HG02610 (cell line): ENCODE results near the gene RNF183.
"Not testable (repeated sequence)": the region's sequence is repeated elsewhere in the genome, so short reads cannot be mapped to it uniquely, and the experiment has no call there.

Experiments used
- ATAC-seq: cut with Tn5 transposase; IDR thresholded peaks from one replicate; pipeline ENCODE4 v1.9.1; 2021; ENCODE audit warnings: mild to moderate bottlenecking, moderate library complexity; ENCODE audit not compliant: unreplicated experiment

The RNF183 gene

DNA sequence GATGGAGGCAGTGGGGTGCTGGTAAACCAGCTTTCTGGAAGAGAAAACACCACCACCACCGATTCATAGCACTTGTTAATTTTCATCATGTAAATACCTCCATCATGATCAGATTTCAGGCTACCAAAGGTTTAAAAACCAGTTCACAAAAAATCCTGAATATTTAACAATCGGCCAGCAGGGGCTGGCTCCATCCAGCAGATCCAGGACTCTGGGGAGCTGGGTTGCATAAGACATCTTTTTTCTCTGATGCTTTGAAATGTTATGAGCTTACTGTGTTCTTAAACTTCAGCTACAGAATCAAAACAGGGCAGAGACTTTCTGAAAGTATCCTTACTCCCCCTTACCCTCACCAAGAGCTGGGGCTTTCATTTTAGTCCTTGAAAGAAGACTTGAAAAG, 14.6 kb upstream of the RNF183 start:
- no peak for ATAC-seq

DNA sequence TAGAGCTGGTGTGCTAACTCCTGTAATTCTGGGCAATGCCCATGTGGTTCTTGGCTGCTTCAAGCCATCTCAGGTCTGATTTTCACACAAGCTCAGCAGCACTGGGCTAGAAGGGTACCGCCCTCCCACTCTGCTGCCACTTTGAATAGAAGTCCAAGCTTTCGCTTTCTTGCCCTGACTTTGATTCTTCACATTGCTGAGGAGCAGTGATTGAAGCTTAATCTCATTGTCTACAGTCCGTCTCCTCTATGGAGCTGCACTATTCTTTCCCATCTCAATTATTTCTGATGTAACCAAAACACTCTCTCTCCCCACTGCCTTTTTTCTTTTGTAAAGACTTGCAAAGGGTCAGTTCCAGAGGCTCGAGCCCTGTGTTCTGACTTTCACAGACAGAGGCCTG, 12.9 kb upstream of the RNF183 start:
- ATAC-seq: no peak

DNA sequence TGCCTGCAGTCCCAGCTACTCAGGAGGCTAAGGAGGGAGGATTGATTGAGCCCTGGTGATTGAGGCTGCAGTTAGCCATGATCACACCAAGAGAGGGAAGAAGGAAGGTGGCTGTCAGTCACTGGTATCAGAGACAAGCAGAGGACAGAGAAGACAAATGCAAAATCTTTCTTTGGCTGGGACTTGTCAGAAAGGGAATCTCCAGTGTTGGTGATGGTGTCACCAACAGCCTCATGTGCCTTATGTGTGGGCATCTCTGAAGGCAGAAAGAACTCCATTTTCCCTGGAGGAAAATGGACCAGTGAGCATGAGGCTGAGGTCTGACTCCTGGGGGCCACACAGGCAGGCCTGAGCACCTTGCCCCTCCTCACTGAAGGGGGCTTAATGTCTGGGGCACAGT, 12.1 kb upstream of the RNF183 start:
- no peak for ATAC-seq

DNA sequence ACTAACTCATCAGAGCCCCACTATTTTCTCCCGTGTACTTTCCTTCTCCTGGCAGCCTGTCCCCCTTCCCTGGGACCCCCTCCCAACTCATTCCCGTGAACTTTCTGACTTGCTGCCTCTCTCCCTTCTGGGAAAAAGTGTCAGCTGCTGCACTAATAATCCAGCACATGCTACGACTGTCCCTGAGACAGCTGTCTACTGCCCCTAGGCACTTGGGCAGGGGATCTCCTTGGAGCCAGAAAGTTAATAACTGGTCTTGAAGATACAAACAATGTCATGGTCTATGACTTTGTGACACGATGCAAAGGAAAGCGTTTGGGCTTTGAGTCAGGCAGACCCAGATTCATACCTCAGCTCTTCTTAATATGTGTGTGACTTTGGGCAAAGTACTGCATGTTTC, 10.1 kb upstream of the RNF183 start:
- no peak for ATAC-seq

DNA sequence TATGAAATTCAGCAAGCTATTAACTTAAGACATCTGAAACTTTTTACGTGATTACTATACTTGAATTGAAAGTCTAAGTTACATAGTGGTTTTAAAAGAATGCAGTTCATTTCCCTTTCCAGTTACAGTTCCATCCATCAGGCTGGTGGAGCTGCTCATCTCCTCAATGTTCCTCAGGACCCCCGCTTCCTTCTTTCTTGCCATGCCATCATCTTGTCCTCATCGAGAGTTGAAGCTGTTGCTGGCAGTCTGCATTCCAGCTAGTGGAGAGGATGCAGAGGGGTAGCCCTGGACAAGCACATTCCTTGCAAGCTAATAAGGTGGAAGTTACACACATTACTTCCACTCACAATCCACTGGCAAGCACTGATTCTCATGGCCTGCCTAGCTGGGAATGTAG, 8.8 kb upstream of the RNF183 start:
- ATAC-seq: no peak

DNA sequence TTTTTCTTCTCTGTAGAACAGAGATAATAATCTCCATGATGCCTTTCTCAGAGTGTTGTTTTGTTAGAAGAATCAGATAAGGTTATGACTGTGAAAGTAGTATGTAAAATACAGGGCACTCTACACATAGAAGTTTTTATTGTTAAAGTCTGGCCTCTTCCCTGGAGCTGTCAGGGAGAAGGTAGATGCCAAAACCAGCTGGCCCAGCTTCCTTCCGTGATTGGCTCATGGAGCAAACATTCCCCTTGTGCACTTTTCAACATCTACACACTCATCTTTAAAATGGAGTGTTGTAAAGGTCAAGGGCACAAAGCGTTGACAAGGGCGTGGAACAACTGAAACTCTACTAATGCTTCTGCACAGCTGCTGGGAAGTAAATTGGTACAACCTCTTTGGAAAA, 7.4 kb upstream of the RNF183 start:
- ATAC-seq: no peak

DNA sequence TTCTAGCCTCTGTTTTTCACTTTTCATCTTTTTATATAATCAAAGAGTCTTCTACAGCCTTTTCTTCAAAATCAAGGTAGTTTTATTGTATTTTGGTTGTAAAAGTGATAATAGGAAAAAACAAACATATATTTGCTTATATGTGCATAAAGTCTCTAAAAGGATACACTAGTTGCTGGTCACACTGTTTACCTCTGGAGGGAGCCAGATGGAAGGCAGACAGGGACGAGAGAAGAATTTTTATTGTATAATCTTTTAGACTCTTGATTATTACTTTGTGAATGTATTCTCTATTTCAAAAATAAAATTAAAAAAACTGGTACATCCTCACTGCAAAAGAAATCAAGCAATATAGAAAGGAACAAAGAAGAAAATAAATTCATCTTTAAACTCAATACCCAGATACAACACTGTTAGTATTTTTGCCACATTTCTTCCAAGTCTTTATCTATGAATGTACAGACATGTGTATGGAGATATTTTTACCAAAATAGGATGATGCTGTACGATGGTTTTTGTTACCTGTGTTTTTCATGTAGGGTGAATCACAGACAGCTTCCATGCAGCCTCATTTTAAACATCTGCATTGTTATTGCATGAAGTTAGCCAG, 6.1 kb upstream of the RNF183 start:
- ATAC-seq: no peak

DNA sequence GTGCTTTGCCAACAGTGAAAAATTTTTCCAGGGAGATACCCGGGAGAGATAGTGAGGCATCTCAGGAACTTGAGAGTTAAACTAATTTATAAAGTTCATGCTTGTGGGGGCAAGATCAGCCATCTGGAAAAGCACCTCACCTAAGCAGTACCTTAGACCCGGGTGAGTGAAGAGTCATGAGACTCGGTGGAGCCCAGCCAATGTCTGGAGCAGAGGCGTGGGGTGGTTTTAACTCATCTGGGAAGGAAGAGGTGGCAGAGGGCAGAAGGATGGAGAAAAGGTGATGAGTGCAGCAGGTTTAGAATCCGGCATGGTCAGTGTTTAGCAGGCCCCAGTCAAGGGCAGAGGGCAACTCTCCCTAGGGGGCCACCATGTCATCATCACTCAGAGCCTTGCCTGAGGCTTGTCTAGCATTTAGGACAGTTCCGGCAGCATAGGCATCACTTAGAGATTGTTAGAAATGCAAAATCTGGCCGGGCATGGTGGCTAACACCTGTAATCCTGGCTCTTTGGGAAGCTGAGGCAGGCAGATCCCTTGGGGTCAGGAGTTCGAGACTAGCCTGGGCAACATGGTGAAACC, 4.3 kb upstream of the RNF183 start:
- ATAC-seq: no peak

DNA sequence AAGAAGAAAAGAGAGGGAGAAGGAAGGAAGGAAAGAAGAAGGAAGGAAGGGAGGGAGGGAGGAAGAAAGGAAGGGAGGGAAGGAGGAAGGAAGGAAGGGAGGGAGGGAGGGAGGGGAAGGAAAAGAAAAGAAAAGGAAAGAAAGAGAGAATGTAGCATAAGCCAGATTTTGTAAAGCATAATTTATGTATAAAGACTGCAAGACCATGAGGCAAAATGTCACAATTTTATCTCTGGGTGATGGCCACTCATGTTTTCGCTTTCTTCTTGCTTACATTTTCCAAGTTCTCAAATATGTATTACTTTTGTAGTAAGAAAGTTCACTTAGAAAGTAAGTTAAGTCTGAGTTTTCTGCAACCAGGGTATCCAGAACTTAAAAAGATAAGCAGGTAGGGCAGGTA, 3.4 kb upstream of the RNF183 start:
- no peak for ATAC-seq

DNA sequence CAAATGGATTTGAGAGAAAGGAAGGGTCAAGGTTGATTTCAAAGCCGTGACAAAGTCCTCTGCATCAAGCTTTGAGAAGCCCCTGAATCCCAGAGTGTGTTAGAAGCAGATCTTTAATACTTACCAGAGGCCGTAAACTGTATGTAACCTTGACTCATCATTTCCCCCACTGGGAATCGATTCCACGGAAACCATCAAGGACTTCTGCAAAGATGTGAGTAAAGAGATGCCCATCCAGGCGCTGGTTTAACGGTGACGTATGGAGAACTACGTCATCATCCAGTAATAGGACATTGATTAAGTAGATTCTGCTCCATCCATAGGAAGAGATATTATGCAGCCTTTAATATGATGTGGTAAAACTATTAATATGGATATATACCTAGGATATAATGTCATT, 1.6 kb downstream of the RNF183 start:
- ATAC-seq: no peak

DNA sequence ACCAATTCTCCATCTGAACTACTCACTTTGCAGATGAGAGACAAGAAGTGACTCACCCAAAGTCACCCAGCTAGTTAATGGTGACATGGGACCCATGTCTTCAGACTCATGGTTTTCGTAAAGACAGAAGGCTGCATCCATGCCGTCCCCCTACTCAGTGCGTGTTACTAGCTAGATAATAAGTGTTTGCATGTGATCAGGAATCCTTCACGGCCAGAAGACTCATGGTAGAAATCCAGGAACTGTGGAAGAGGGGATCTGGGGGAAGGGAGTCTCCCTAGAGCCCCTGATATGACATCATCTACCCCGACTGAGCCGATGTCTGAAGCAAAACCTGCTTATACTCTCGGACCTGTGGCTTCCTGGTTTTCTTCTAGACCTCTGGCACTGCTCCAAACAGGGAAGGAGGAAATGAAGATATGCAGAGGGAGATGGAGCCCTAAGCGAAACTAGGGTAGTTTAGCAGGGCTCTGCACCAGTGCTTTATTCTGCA, 3.3 kb downstream of the RNF183 start:
- ATAC-seq: no peak

DNA sequence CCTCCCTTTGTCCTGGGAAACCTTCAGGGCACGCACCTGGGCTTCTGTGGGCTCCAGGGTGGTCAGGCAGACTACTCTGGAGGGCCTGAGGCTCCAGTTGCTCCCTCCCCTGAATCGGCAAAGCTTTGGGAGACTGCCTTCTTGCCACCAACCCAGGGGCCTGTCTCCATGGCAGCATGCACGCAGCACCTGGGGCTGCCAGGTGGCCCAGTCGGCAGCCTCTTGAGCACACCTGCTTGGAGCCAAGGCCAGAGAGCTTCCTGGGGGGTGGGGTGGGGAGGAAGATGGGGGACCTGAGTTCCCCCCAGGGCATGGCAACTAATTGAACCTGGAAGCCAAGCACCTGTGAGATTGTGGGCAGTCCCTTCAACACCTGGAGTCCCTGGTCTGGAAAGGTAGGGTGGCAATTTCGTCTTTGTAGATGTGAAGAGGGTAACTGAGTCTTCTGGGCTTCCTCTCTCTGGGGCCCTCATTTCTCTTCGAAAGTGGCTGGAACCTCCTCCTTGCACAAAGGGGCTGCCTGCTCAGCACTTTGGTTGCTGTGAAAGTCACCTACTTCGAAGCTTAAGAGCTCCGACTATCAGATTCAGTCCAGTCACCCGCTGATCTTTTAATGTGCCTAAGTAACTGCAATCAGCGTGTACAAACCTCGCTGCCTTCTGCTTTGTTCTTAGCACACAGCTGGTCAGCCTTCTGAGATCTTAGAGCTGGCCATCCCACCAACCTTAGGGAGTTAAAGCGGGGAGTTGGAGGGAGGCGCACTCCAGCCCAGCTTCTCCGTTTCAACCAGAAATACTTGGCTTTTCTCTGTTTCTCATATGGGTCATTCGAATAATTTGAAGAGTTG, 4.0 kb downstream of the RNF183 start:
- ATAC-seq: no peak

DNA sequence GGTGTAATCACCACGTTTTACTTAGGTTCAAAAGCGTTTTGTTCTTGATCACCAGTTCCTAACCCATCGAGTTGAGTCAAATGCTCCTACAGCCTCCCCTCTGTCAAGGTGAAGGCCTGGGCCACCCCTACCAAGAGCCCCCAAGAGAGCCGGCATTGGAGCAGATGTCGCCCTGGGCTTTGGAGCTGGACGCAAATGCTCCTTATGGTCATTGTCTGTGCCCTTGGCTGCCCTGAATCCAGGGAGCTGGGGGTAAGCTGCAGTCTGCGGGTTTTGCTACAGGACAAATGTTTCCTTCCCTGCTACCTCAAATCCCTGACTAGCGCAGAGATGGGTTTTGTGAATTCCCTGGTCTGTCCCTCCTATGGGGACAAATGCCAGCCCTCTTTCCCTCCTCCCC, 4.9 kb downstream of the RNF183 start:
- no peak for ATAC-seq

DNA sequence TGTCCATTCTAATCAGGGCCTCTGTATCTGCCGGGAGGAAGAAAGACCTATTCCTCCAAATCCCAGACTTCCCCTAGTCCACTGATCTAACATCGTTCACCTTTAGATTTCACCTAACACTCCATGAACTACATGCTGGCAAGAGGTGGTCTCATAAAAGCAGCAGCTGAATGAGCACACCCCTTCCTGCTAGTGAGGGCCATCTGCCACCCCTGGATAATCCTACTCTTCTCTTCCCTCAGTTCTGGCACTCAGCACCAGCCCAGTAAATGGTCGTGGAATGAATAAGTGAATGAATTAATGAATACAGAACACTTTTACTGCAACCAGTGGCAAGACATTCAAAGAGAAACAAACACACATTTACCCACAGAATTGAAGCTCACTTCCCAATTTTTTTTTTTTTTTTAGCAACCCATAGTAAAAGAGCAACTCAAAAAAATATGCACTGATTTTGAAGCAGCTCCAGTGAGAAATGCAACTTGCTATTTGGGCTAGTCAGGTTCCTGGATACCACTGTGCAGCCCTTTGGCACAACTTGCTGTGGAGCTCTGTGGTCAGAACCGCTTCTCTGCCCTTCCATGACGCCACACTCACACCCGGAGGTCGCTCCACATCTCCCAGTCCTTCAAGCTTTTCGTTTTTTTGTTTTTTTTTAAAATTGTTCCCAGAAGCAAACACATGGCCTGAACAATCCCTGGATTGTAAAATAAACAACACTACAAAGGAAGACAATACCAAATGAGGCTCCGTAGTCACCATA, 6.2 kb downstream of the RNF183 start:
- no peak for ATAC-seq

DNA sequence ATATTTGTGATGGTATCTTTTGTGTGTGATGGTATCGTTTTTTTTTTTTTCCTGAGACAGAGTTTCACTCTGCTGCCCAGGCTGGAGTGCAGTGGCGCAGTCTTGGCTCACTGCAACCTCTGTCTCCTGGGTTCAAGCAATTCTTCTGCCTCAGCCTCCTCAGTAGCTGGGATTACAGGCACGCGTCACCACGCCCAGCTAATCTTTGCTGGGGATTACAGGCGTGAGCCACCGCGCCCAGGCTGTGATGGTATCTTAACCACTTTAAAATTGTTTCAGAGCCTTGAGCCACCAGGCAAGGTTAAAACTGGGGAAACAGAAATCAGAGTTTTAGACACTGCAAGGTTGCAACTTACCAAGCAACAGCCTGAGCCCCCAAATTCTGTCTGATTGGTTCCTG, 6.9 kb downstream of the RNF183 start:
- not testable (repeated sequence) for ATAC-seq

DNA sequence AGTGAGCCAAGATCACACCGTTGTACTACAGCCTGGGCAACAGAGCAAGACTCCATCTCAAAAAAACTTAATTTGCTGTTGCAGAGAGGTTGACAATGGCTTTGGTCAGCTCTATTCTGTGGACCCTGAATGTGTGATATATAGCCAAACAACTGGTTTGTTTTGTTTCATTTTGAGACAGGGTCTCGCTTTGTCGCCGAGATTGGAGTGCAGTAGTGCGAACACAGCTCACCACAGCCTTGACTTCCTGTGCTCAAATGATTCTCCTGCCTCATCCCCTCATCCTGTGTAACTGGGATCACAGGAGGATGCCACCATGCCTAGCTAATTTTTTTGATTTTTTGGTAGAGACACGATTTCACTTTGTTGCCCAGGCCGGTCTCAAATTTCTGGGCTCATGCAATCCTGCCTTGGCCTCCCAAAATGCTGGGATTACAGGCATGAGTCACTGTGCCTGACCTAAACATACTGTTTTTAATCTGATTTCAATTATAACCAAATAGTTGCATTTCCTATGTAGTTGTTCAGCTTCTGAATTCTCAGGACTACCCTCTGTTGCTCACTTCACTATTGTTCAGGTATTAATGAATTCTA, 9.8 kb downstream of the RNF183 start:
- no peak for ATAC-seq

DNA sequence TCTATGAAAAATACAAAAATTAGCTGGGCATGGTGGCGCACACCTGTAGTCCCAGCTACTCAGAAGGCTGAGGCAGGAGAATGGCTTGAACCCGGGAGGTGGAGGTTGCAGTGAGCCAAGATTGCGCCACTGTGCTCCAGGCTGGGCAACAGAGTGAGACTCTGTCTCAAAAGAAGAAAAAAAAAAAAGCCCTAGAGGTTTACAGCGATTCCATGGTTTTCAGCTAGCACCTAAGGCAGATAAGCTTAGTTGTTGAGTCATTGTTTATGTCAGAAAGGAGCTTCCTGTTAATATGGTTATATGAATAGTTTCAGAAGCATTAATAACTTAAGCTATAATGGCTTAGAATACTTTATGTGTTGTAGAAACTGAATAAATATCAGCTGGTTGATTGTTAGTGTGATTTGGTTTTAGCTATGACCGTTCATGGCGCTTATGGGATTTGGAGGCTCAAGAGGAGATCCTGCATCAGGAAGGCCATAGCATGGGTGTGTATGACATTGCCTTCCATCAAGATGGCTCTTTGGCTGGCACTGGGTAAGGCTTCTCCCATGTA, 13.0 kb downstream of the RNF183 start:
- no peak for ATAC-seq

DNA sequence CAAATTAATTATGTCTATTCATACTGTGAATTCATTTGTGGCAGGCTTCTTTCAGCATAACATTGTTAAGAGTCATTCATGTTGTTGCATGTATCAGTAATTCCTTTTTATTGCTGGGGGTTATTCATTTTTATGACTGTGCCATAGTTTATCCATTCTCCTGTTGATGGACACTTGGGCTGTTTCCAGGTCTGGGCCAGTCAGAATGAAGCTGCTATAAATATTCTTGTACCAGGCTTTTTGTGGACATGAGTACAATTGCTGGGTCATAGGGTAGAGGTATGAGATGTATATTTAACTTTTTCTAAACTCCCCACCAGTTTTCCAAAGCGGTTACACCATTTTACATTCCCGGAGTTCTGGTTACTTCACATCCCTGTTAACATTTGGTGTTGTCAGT, 14.1 kb downstream of the RNF183 start:
- ATAC-seq: no peak

DNA sequence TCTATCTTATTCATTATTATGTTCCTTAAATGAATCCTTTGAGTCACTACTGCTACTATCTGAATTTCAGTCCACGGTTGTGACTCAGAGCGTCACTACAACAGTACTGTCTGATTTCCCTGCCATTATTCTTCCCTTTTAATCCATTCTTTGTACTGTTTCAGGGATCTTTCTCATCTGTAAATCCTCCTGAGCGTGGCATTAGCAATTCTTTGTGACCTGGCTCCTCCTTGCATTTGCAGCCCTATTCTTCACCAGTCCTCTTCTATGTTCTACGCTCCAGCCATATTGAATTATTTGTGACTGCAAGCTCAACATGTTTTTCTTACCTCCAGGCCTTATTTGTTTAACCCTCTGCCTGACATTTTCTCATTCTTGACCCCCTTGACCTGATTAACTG, 21.8 kb downstream of the RNF183 start:
- no peak for ATAC-seq

DNA sequence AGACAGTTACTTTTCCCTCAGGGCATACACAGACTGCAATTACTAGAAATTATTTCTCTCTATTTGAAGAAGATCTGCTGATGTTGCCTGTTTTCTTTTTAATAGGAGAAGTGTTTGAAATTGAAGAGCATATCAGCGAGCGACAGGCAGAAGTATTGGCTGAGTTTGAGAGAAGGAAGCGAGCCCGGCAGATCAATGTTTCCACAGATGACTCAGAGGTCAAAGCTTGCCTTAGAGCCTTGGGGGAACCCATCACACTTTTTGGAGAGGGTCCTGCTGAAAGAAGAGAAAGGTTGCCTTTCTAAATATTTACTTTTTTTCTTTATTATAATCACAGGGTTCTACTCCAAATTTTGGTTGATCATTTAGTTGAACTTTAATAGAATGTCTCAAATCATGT, 24.3 kb downstream of the RNF183 start:
- no peak for ATAC-seq
